Spinal cord (tissue), 10 donors: ENCODE data around the gene KANSL2. TPM values are rescaled to one million over a fixed set of nuclear protein-coding genes. Genes with fewer than 3 reads are reported as not detected.
"Not testable (repeated sequence)": the region's sequence is repeated elsewhere in the genome, so short reads cannot be mapped to it uniquely, and the experiment has no call there.

Source experiments
- DNase-seq, 6 donors: peaks; one replicate each; pipeline versions ENCODE4 v3.0.0 to v3.0.0-alpha.2; 2013 to 2015; ENCODE audit warnings: low spot score in 6 of 6, low read depth in 4 of 6
- H3K27ac ChIP-seq: one replicate; pipeline ENCODE4 v1.5.1; 2013; ENCODE audit warnings: low read depth, low read length, control low read depth
- H3K27me3 ChIP-seq: one replicate; pipeline ENCODE4 v1.6.1; 2013; ENCODE audit warnings: low read length; ENCODE audit not compliant: control insufficient read depth, insufficient read depth
- H3K36me3 ChIP-seq: one replicate; pipeline ENCODE4 v1.6.1; 2013; ENCODE audit warnings: low read length; ENCODE audit not compliant: control insufficient read depth, insufficient read depth
- H3K4me1 ChIP-seq: one replicate; pipeline ENCODE4 v1.6.1; 2013; ENCODE audit warnings: low read length; ENCODE audit not compliant: control insufficient read depth, insufficient read depth
- H3K4me3 ChIP-seq: one replicate; pipeline ENCODE4 v1.5.1; 2013; ENCODE audit warnings: low read depth, low read length, control low read depth
- H3K9me3 ChIP-seq: one replicate; pipeline ENCODE4 v1.6.1; 2013; ENCODE audit warnings: low read length; ENCODE audit not compliant: control insufficient read depth, insufficient read depth
- WGBS: methylation state at CpG from one replicate; pipeline ENCODE4 v1.1.5; 2013; ENCODE audit warnings: missing lambda C conversion rate; ENCODE audit not compliant: insufficient coverage; 5-methylcytosine and 5-hydroxymethylcytosine counted together
- polyA plus RNA-seq, 2 donors: library from polyadenylated mRNA; unstranded; fragments of 120-200 nt; gene quantifications; one replicate each; pipeline ENCODE4 v1.2.1, GENCODE V29; 2013; ENCODE audit not compliant: insufficient read length in 2 of 2
- total RNA-seq, 2 donors: library from RNA; depleted of rRNA in 1 of 2; stranded (reverse); fragments of 120-200 nt in 1 of 2; fragments of >200 nt in 1 of 2; gene quantifications; one replicate each; pipeline versions ENCODE4 v1.2.3 to v1.2.4, GENCODE V29; 2013 to 2014
- donor health status: healthy.

The KANSL2 gene
- total and polyA plus RNA-seq, 4 donors = 40.2 to 54.0 (median 43.5) TPM

- Histone ChIP-seq H3K36me3 (peaks cover 66% of the 10 kb centered on the region), H3K9me3 (no peaks in the 10 kb centered on the region), H3K4me1 (no peaks in the 10 kb centered on the region), H3K27me3 (no peaks in the 10 kb centered on the region), H3K27ac (no peak overlapping the region), H3K4me3 (no peak overlapping the region)
- DNase-seq = no peak
- 95% methylated on average over 10 of the region's 14 CpGs for WGBS
These were observed 13.0 kb downstream of the KANSL2 start for GRCh38 chr12:48668996-48669395.

GRCh38 chr12:48659863-48660262, 22.2 kb downstream of the KANSL2 start:
- H3K27me3 ChIP-seq = no peaks in the 10 kb centered on the region
- H3K36me3 ChIP-seq = peaks cover 50% of the 10 kb centered on the region
- no peaks in the 10 kb centered on the region for H3K4me1 ChIP-seq
- H3K9me3 ChIP-seq = no peaks in the 10 kb centered on the region
- no CpG with 5 or more reads among the region's 4 CpGs for WGBS
- H3K27ac ChIP-seq = no peak overlapping the region
- DNase-seq = no peak
- H3K4me3 ChIP-seq = no peak overlapping the region

GRCh38 chr12:48651681-48652080, 30.4 kb downstream of the KANSL2 start:
- H3K27me3 ChIP-seq = no peaks in the 10 kb centered on the region
- no peaks in the 10 kb centered on the region for H3K4me1 ChIP-seq
- peaks cover 29% of the 10 kb centered on the region for H3K36me3 ChIP-seq
- no peak overlapping the region for H3K4me3 ChIP-seq
- no peaks in the 10 kb centered on the region for H3K9me3 ChIP-seq
- H3K27ac ChIP-seq = no peak overlapping the region
- no peak for DNase-seq
- WGBS = no CpG with 5 or more reads among the region's 4 CpGs

GRCh38 chr12:48645354-48645753, 36.7 kb downstream of the KANSL2 start:
- not testable (repeated sequence) for H3K27ac ChIP-seq, H3K4me3 ChIP-seq, H3K9me3 ChIP-seq, DNase-seq, H3K4me1 ChIP-seq, H3K27me3 ChIP-seq
- peaks cover 14% of the 10 kb centered on the region for H3K36me3 ChIP-seq
- no CpG with 5 or more reads among the region's 8 CpGs for WGBS

GRCh38 chr12:48643011-48643410, 39.0 kb downstream of the KANSL2 start:
- no peaks in the 10 kb centered on the region for H3K9me3 ChIP-seq
- no CpG with 5 or more reads among the region's 2 CpGs for WGBS
- H3K36me3 ChIP-seq = peaks cover 10% of the 10 kb centered on the region
- H3K27ac ChIP-seq = no peak overlapping the region
- no peaks in the 10 kb centered on the region for H3K4me1 ChIP-seq
- no peak for DNase-seq
- no peak overlapping the region for H3K4me3 ChIP-seq
- H3K27me3 ChIP-seq = no peaks in the 10 kb centered on the region

GRCh38 chr12:48641752-48642555, 40.1 kb downstream of the KANSL2 start:
- not testable (repeated sequence) for H3K9me3 ChIP-seq, H3K36me3 ChIP-seq, H3K4me3 ChIP-seq, H3K27me3 ChIP-seq, H3K27ac ChIP-seq, DNase-seq, H3K4me1 ChIP-seq
- 98% methylated on average over 41 of the region's 54 CpGs for WGBS

- DNase-seq = no peak
- Histone ChIP-seq H3K4me3 (no peak overlapping the region), H3K27me3 (no peaks in the 10 kb centered on the region), H3K27ac (no peak overlapping the region), H3K9me3 (no peaks in the 10 kb centered on the region), H3K4me1 (no peaks in the 10 kb centered on the region), H3K36me3 (peaks cover 9% of the 10 kb centered on the region)
- WGBS = 89% methylated on average over 3 of the region's 3 CpGs
These were observed 41.2 kb downstream of the KANSL2 start for GRCh38 chr12:48640854-48641253.

- Histone ChIP-seq H3K27ac (no peak overlapping the region), H3K9me3 (no peaks in the 10 kb centered on the region), H3K4me3 (no peak overlapping the region), H3K36me3 (peaks cover 9% of the 10 kb centered on the region), H3K27me3 (no peaks in the 10 kb centered on the region), H3K4me1 (no peaks in the 10 kb centered on the region)
- no peak for DNase-seq
These were observed 41.6 kb downstream of the KANSL2 start for GRCh38 chr12:48640428-48640827.

- no CpG with 5 or more reads among the region's 1 CpG for WGBS
These were observed 51.0 kb downstream of the KANSL2 start for GRCh38 chr12:48631071-48631470.

GRCh38 chr12:48630346-48630745, 51.7 kb downstream of the KANSL2 start:
- H3K4me3 ChIP-seq = no peak overlapping the region
- no peak overlapping the region for H3K27ac ChIP-seq
- H3K36me3 ChIP-seq = no peaks in the 10 kb centered on the region
- H3K9me3 ChIP-seq = no peaks in the 10 kb centered on the region
- DNase-seq = no peak
- H3K27me3 ChIP-seq = peaks cover 2% of the 10 kb centered on the region
- no peaks in the 10 kb centered on the region for H3K4me1 ChIP-seq

More at GRCh38 chr12:48631071-48631470, 51.0 kb downstream of the KANSL2 start:
- Histone ChIP-seq H3K36me3 (no peaks in the 10 kb centered on the region), H3K4me1 (no peaks in the 10 kb centered on the region), H3K27ac (no peak overlapping the region), H3K27me3 (peaks cover 2% of the 10 kb centered on the region), H3K4me3 (no peak overlapping the region), H3K9me3 (no peaks in the 10 kb centered on the region)
- DNase-seq = no peak
